Keratinocyte (primary cell): ENCODE results near the gene CTTN.

ENCODE experiments used
- EZH2 ChIP-seq: IDR thresholded peaks from one replicate; pipeline ENCODE4 v1.6.1; 2012; ENCODE audit warnings: inconsistent platforms, mild to moderate bottlenecking, low read length, moderate library complexity
- TF ChIP-seq, protein P1 (sequence below), 3 experiments: IDR thresholded peaks in 1 of 3; conservative IDR thresholded peaks in 1 of 3; optimal IDR thresholded peaks in 1 of 3; 2 replicates in 2 of 3; 3 replicates in 1 of 3; pipeline versions ENCODE3 to v1.5.1; 2011; ENCODE audit warnings: low read length in 3 of 3, mild to moderate bottlenecking in 3 of 3, moderate library complexity in 2 of 3, control low read depth in 1 of 3, inconsistent platforms in 1 of 3; ENCODE audit not compliant: insufficient read depth in 2 of 3; ENCODE audit errors: extremely low read depth in 1 of 3

DNA sequence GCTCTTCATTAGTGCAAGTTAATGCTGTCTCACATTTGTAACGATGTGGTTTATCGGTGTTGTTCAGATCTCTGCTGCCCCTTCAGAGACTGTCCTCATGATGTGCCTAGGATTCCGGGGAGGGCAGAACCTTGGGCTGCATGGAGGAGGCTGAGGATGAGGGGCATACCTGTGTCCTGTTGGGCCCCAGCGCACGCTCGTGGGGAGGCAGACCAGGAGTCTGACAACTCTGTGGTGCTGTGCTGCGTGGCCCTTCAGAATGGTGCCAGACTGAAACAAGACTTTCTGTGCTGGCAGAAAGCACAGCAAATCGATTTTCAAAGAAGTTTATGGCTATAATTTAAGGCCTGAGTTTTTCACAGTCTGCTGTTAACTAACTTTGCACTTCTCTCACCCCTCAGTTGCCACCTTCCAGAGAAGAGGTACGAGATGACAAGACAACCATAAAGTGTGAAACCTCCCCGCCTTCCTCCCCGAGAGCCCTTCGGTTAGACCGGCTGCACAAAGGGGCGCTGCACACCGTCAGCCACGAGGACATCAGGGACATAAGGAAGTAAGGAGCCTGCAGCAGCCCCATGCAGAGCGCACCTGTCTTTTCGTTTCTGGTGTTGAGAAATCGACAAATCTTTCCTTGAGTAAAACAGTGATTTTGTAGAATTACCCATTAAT, 44.3 kb upstream of the CTTN start:
- TF ChIP-seq, protein P1, sequence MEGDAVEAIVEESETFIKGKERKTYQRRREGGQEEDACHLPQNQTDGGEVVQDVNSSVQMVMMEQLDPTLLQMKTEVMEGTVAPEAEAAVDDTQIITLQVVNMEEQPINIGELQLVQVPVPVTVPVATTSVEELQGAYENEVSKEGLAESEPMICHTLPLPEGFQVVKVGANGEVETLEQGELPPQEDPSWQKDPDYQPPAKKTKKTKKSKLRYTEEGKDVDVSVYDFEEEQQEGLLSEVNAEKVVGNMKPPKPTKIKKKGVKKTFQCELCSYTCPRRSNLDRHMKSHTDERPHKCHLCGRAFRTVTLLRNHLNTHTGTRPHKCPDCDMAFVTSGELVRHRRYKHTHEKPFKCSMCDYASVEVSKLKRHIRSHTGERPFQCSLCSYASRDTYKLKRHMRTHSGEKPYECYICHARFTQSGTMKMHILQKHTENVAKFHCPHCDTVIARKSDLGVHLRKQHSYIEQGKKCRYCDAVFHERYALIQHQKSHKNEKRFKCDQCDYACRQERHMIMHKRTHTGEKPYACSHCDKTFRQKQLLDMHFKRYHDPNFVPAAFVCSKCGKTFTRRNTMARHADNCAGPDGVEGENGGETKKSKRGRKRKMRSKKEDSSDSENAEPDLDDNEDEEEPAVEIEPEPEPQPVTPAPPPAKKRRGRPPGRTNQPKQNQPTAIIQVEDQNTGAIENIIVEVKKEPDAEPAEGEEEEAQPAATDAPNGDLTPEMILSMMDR (optimal IDR thresholded peaks at IDR 0.05 in 1 of 3, IDR thresholded peaks at IDR 0.05 in 1 of 3, conservative IDR thresholded peaks at IDR 0.05 in 1 of 3; ENCODE audit: extremely low read depth in 1 of 3, insufficient read depth in 2 of 3, low read length in 3 of 3) = no peak
- no peak for TF ChIP-seq EZH2
